ENCODE data around the gene RAB25. TPM values are rescaled to one million over a fixed set of nuclear protein-coding genes. Genes with fewer than 3 reads are reported as not detected.

Gene RAB25
- total RNA-seq, 1 donor from 2014 or later = not detected

- Mint-ChIP-seq H3K4me3 (no peak overlapping the region), H3K27ac (no peak overlapping the region), H3K36me3 (ENCODE audit: low read depth) (no peaks in the 10 kb centered on the region), H3K9me3 (no peaks in the 10 kb centered on the region), H3K4me1 (peaks cover 5% of the 10 kb centered on the region), H3K27me3 (peaks cover 51% of the 10 kb centered on the region)
- intact Hi-C loops (cut with micrococcal nuclease) = no loop called here
- no peak for DNase-seq
These were observed 15.9 kb downstream of the RAB25 start for GRCh38 chr1:156076609-156077429.

GRCh38 chr1:156077430-156077760 lies 16.4 kb downstream of the RAB25 start:
- DNase-seq = no peak
- no peaks in the 10 kb centered on the region for H3K9me3 Mint-ChIP-seq
- H3K4me1 Mint-ChIP-seq = peaks cover 5% of the 10 kb centered on the region
- peaks cover 52% of the 10 kb centered on the region for H3K27me3 Mint-ChIP-seq
- H3K27ac Mint-ChIP-seq = no peak overlapping the region
- intact Hi-C loops (cut with micrococcal nuclease) = no loop called here
- H3K4me3 Mint-ChIP-seq = no peak overlapping the region
- no peaks in the 10 kb centered on the region for H3K36me3 Mint-ChIP-seq (ENCODE audit: low read depth)

- Mint-ChIP-seq H3K4me1 (peaks cover 11% of the 10 kb centered on the region), H3K36me3 (ENCODE audit: low read depth) (no peaks in the 10 kb centered on the region), H3K27ac (no peak overlapping the region), H3K4me3 (no peak overlapping the region), H3K27me3 (peaks cover 53% of the 10 kb centered on the region), H3K9me3 (no peaks in the 10 kb centered on the region)
- intact Hi-C loops (cut with micrococcal nuclease) = no loop called here
- DNase-seq = no peak
These were observed 17.8 kb downstream of the RAB25 start for GRCh38 chr1:156078728-156079127.

GRCh38 chr1:156079762-156080161 lies 18.8 kb downstream of the RAB25 start:
- Mint-ChIP-seq H3K27ac (no peak overlapping the region), H3K27me3 (peaks cover 59% of the 10 kb centered on the region), H3K4me1 (peaks cover 11% of the 10 kb centered on the region), H3K4me3 (no peak overlapping the region), H3K9me3 (no peaks in the 10 kb centered on the region), H3K36me3 (ENCODE audit: low read depth) (no peaks in the 10 kb centered on the region)
- no peak for DNase-seq
- intact Hi-C loops (cut with micrococcal nuclease) = no loop called here

GRCh38 chr1:156080241-156080862 lies 19.4 kb downstream of the RAB25 start:
- Mint-ChIP-seq H3K4me3 (no peak overlapping the region), H3K27ac (no peak overlapping the region), H3K27me3 (peaks cover 62% of the 10 kb centered on the region), H3K4me1 (peaks cover 11% of the 10 kb centered on the region), H3K9me3 (no peaks in the 10 kb centered on the region), H3K36me3 (ENCODE audit: low read depth) (no peaks in the 10 kb centered on the region)
- intact Hi-C loops (cut with micrococcal nuclease) = no loop called here
- DNase-seq = no peak

GRCh38 chr1:156080863-156081179 lies 19.9 kb downstream of the RAB25 start:
- intact Hi-C loops (cut with micrococcal nuclease) = no loop called here
- Mint-ChIP-seq H3K4me3 (peak overlapping the region; percentile 61), H3K27me3 (peaks cover 63% of the 10 kb centered on the region), H3K36me3 (ENCODE audit: low read depth) (no peaks in the 10 kb centered on the region), H3K9me3 (no peaks in the 10 kb centered on the region), H3K4me1 (peaks cover 9% of the 10 kb centered on the region), H3K27ac (no peak overlapping the region)
- no peak for DNase-seq

- intact Hi-C loops (cut with micrococcal nuclease) = no loop called here
- Mint-ChIP-seq H3K27me3 (peaks cover 66% of the 10 kb centered on the region), H3K9me3 (no peaks in the 10 kb centered on the region), H3K27ac (no peak overlapping the region), H3K4me3 (peak overlapping the region; percentile 87), H3K4me1 (peaks cover 9% of the 10 kb centered on the region), H3K36me3 (ENCODE audit: low read depth) (no peaks in the 10 kb centered on the region)
- no peak for DNase-seq
These were observed 20.4 kb downstream of the RAB25 start for GRCh38 chr1:156081180-156081916.

GRCh38 chr1:156081917-156082308 lies 21.0 kb downstream of the RAB25 start:
- Mint-ChIP-seq H3K27ac (no peak overlapping the region), H3K27me3 (peaks cover 72% of the 10 kb centered on the region), H3K36me3 (ENCODE audit: low read depth) (no peaks in the 10 kb centered on the region), H3K4me3 (peak overlapping the region; percentile 87), H3K9me3 (no peaks in the 10 kb centered on the region), H3K4me1 (peaks cover 9% of the 10 kb centered on the region)
- intact Hi-C loops (cut with micrococcal nuclease) = loop anchor here (1.0 kb wide), 1 partner anchor 28 kb away; the partner anchor contains the start of gene LAMTOR2
- DNase-seq = no peak

GRCh38 chr1:156082309-156083091 lies 21.5 kb downstream of the RAB25 start, which contains the start of gene MEX3A:
Gene MEX3A, minus strand, starts transcription at chr1:156082465. Its CDS starts 467 bp downstream, at chr1:156081998.
- DNase-seq = peak; percentile 90
- H3K9me3 Mint-ChIP-seq = no peaks in the 10 kb centered on the region
- intact Hi-C loops (cut with micrococcal nuclease) = loop anchor here (1.0 kb wide), 1 partner anchor 28 kb away; the partner anchor contains the start of gene LAMTOR2
- peaks cover 76% of the 10 kb centered on the region for H3K27me3 Mint-ChIP-seq
- H3K4me1 Mint-ChIP-seq = peaks cover 9% of the 10 kb centered on the region
- H3K27ac Mint-ChIP-seq = no peak within 1 kb of the TSS
- peak within 1 kb of the TSS; percentile 87 for H3K4me3 Mint-ChIP-seq
- no peaks in the 10 kb centered on the region for H3K36me3 Mint-ChIP-seq (ENCODE audit: low read depth)

- peaks cover 9% of the 10 kb centered on the region for H3K4me1 Mint-ChIP-seq
- peaks cover 66% of the 10 kb centered on the region for H3K27me3 Mint-ChIP-seq
- intact Hi-C loops (cut with micrococcal nuclease) = no loop called here
These were observed 23.1 kb downstream of the RAB25 start for GRCh38 chr1:156083800-156084790.

GRCh38 chr1:156086256-156086662 lies 25.3 kb downstream of the RAB25 start:
- Mint-ChIP-seq H3K27ac (no peak overlapping the region), H3K27me3 (peaks cover 52% of the 10 kb centered on the region), H3K36me3 (ENCODE audit: low read depth) (no peaks in the 10 kb centered on the region), H3K9me3 (no peaks in the 10 kb centered on the region), H3K4me3 (no peak overlapping the region), H3K4me1 (peaks cover 10% of the 10 kb centered on the region)
- no peak for DNase-seq
- intact Hi-C loops (cut with micrococcal nuclease) = no loop called here

More at GRCh38 chr1:156083800-156084790, 23.1 kb downstream of the RAB25 start:
- Mint-ChIP-seq H3K9me3 (no peaks in the 10 kb centered on the region), H3K27ac (no peak overlapping the region), H3K36me3 (ENCODE audit: low read depth) (no peaks in the 10 kb centered on the region), H3K4me3 (peak overlapping the region; percentile 45)
- no peak for DNase-seq

- Mint-ChIP-seq H3K4me1 (peaks cover 2% of the 10 kb centered on the region), H3K4me3 (no peak overlapping the region), H3K27ac (no peak overlapping the region), H3K36me3 (ENCODE audit: low read depth) (no peaks in the 10 kb centered on the region), H3K27me3 (peaks cover 46% of the 10 kb centered on the region), H3K9me3 (no peaks in the 10 kb centered on the region)
- intact Hi-C loops (cut with micrococcal nuclease) = loop anchor here (1.0 kb wide), 1 partner anchor 41 kb away; no protein-coding TSS in a partner anchor
- no peak for DNase-seq
These were observed 28.7 kb downstream of the RAB25 start for GRCh38 chr1:156089704-156090103.

Data from activated CD4-positive, alpha-beta T cell treated with anti-CD3 and anti-CD28 coated beads, Interleukin-2, amount 10 ng/mL, durations not matched to agents 24 days and 14 days (primary cell).